Lung (tissue), 12 donors: ENCODE data around the gene B4GALNT4. TPM values are rescaled to one million over a fixed set of nuclear protein-coding genes. Genes with fewer than 3 reads are reported as not detected.
A peak's percentile ranks its signal among the peaks of the same experiment; 100 is the strongest.

Experiments
- ATAC-seq: fragments of 200-7000 bp; cut with Tn5 transposase; one replicate; pipeline ENCODE4 v1.9.1; 2020; ENCODE audit warnings: moderate number of reproducible peaks; ENCODE audit not compliant: insufficient read depth, low FRiP score
- DNase-seq, 3 donors: peaks; one replicate each; pipeline ENCODE4 v3.0.0-alpha.2; 2013 to 2017
- H3K27ac ChIP-seq, 2 donors: one replicate each; pipeline ENCODE4 v1.5.1; 2013; ENCODE audit warnings: mild to moderate bottlenecking in 2 of 2, moderate library complexity in 2 of 2, control low read depth in 1 of 2, inconsistent platforms in 1 of 2, low read depth in 1 of 2, low read length in 1 of 2
- H3K27me3 ChIP-seq, 3 donors: one replicate each; pipeline ENCODE4 v1.5.1; 2013; ENCODE audit warnings: low read length in 2 of 3; ENCODE audit not compliant: control insufficient read depth in 3 of 3, insufficient read depth in 3 of 3
- H3K36me3 ChIP-seq, 4 donors: one replicate each; pipeline ENCODE4 v1.5.1; 2013; ENCODE audit warnings: low read length in 4 of 4, mild to moderate bottlenecking in 1 of 4, moderate library complexity in 1 of 4; ENCODE audit not compliant: control insufficient read depth in 4 of 4, insufficient read depth in 4 of 4
- H3K4me1 ChIP-seq, 5 donors: one replicate each; pipeline ENCODE4 v1.5.1; 2013; ENCODE audit warnings: low read length in 5 of 5, mild to moderate bottlenecking in 2 of 5, moderate library complexity in 1 of 5; ENCODE audit not compliant: control insufficient read depth in 5 of 5, insufficient read depth in 5 of 5
- H3K4me3 ChIP-seq: one replicate; pipeline ENCODE4 v1.5.1; 2013; ENCODE audit warnings: mild to moderate bottlenecking, control low read depth, moderate library complexity
- H3K9ac ChIP-seq, 2 donors: one replicate each; pipeline ENCODE4 v1.5.1; 2013; ENCODE audit warnings: low read length in 2 of 2, control low read depth in 1 of 2; ENCODE audit not compliant: insufficient read depth in 1 of 2
- H3K9me3 ChIP-seq, 4 donors: one replicate each; pipeline ENCODE4 v1.5.1; 2013; ENCODE audit warnings: low read length in 3 of 4, mild to moderate bottlenecking in 1 of 4, moderate library complexity in 1 of 4; ENCODE audit not compliant: control insufficient read depth in 4 of 4, insufficient read depth in 3 of 4
- CTCF ChIP-seq: IDR thresholded peaks from 2 replicates; pipeline ENCODE4 v1.5.1; 2012; ENCODE audit warnings: mild to moderate bottlenecking; ENCODE audit errors: control extremely low read depth, extremely low read depth
- WGBS, 2 donors: extraction: QIAGEN DNeasy Blood & Tissue Kit; methylation state at CpG; one replicate each; pipeline ENCODE4 v1.1.7; 2013; 5-methylcytosine and 5-hydroxymethylcytosine counted together
- polyA plus RNA-seq, 2 donors: library from polyadenylated mRNA; stranded (reverse); fragments of 200-250 nt; gene quantifications; one replicate each; pipeline ENCODE4 v1.2.1, GENCODE V29; 2013
- total RNA-seq, 2 donors: library from RNA; depleted of rRNA in 1 of 2; stranded (reverse); fragments of >200 nt in 1 of 2; gene quantifications; one replicate each; pipeline ENCODE4 v1.2.1, GENCODE V29; 2014 to 2021
- donor health status: control.
- donor health status: control.
- donor health status: Bipolar disorder and iron deficiency.
- donor health status: healthy.
- donor health status: DM: yes; HTN: yes; CAD: no.

The B4GALNT4 gene
- total and polyA plus RNA-seq, 4 donors, result 1.4 to 6.8 (median 3.3) TPM

- peaks cover 0 to 32% (median 8%) of the 10 kb centered on the region in 5 donors for H3K4me1 ChIP-seq
- H3K36me3 ChIP-seq, result peaks cover 0 to 16% (median 1%) of the 10 kb centered on the region in 4 donors
- H3K27me3 ChIP-seq, result no peaks in the 10 kb centered on the region
- TF ChIP-seq CTCF, result no peak
- peaks cover 0 to 3% (median 0%) of the 10 kb centered on the region in 4 donors for H3K9me3 ChIP-seq
- H3K9ac ChIP-seq, result peak overlapping the region in 1 of 2 donors; percentile 77
- H3K27ac ChIP-seq, result peak overlapping the region; percentile 63 to 87
- H3K4me3 ChIP-seq, result no peak overlapping the region
- ATAC-seq, result no peak
- WGBS, 2 donors, result 36 to 55% methylated on average over 16 of the region's 16 CpGs
- peak; percentile 85 to 97 (median 91) for DNase-seq
These were observed 16.0 kb upstream of the B4GALNT4 start for GRCh38 chr11:353179-353873.

GRCh38 chr11:355581-356458 lies 13.5 kb upstream of the B4GALNT4 start:
- 4% methylated on average over 39 to 76 of the region's 76 CpGs for WGBS, 2 donors
- TF ChIP-seq CTCF, result no peak
- H3K27ac ChIP-seq, result peak overlapping the region; percentile 93 to 96
- H3K9me3 ChIP-seq, result peaks cover 0 to 6% (median 3%) of the 10 kb centered on the region in 4 donors
- DNase-seq, result peak; percentile 98 to 99 (median 98)
- H3K4me3 ChIP-seq, result no peak overlapping the region
- H3K27me3 ChIP-seq, result no peaks in the 10 kb centered on the region
- H3K36me3 ChIP-seq, result peaks cover 0 to 16% (median 1%) of the 10 kb centered on the region in 4 donors
- H3K4me1 ChIP-seq, result peaks cover 0 to 32% (median 8%) of the 10 kb centered on the region in 5 donors
- peak; percentile 78 for ATAC-seq
- H3K9ac ChIP-seq, result peak overlapping the region; percentile 27 to 84

GRCh38 chr11:356610-357009 lies 12.7 kb upstream of the B4GALNT4 start:
- no peak overlapping the region for H3K4me3 ChIP-seq

More at GRCh38 chr11:356610-357009, 12.7 kb upstream of the B4GALNT4 start:
- no peaks in the 10 kb centered on the region for H3K27me3 ChIP-seq
- TF ChIP-seq CTCF, result no peak
- H3K9ac ChIP-seq, result no peak overlapping the region
- peaks cover 0 to 7% (median 4%) of the 10 kb centered on the region in 4 donors for H3K9me3 ChIP-seq
- WGBS, 2 donors, result 77 to 81% methylated on average over 6 of the region's 6 CpGs
- ATAC-seq (no peak), DNase-seq (no peak)
- H3K27ac ChIP-seq, result no peak overlapping the region
- peaks cover 0 to 16% (median 1%) of the 10 kb centered on the region in 4 donors for H3K36me3 ChIP-seq
- H3K4me1 ChIP-seq, result peaks cover 0 to 32% (median 8%) of the 10 kb centered on the region in 5 donors
